ENCODE measurements around the gene CTAGE15. TPM values are rescaled to one million over a fixed set of nuclear protein-coding genes. Genes with fewer than 3 reads are reported as not detected.
"Not testable (repeated sequence)": the region's sequence is repeated elsewhere in the genome, so short reads cannot be mapped to it uniquely, and the experiment has no call there.

The CTAGE15 gene
- total RNA-seq, 1 donor from 2014 or later, result 1.9 TPM

DNA sequence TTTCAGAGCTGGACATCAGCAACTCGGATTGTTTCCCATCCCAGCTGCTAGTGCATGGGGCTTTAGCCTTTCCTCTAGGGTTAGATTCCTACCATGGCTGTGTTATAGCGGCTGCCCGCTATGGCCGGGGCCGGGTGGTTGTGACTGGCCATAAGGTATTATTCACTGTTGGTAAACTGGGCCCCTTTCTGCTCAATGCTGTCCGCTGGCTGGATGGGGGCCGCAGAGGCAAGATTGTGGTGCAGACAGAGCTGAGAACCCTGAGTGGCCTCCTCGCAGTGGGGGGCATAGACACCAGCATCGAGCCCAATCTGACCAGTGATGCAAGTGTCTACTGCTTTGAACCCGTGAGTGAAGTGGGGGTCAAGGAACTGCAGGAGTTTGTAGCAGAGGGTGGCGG, 26.5 kb downstream of the CTAGE15 start:
- H3K4me1 Mint-ChIP-seq (ENCODE audit: low read depth); H3K27ac Mint-ChIP-seq; H3K36me3 Mint-ChIP-seq (ENCODE audit: insufficient read depth); H3K4me3 Mint-ChIP-seq (ENCODE audit: low read depth); H3K9me3 Mint-ChIP-seq (ENCODE audit: low read depth); H3K27me3 Mint-ChIP-seq: not testable (repeated sequence)
- peak; percentile 3 for DNase-seq (ENCODE audit: low spot score, unreplicated experiment)

DNA sequence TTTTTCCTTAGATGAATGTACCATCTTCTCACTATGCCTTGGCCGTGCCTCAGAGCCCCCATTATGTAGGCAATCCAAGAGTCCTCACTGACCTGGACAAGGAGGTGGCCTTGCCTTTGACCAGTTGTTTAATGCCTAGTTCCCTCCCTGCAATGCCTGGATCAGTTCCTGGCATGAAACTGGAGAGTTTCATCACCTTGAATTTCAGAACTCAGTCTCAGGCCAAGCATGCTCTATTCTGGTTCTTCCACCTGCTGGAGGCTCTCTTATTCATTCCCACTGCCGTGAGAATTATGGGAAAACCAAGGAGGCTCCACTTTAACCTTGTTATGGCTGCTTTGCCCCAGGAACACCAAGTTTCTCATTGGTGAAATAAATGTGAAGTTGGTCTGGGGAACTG, 31.9 kb downstream of the CTAGE15 start:
- not testable (repeated sequence) for H3K27me3 Mint-ChIP-seq; H3K9me3 Mint-ChIP-seq (ENCODE audit: low read depth); H3K4me3 Mint-ChIP-seq (ENCODE audit: low read depth); H3K4me1 Mint-ChIP-seq (ENCODE audit: low read depth); DNase-seq (ENCODE audit: low spot score, unreplicated experiment); H3K27ac Mint-ChIP-seq; H3K36me3 Mint-ChIP-seq (ENCODE audit: insufficient read depth)

GRCh38 chr7:143606088-143606487, 34.5 kb downstream of the CTAGE15 start:
- not testable (repeated sequence) for H3K9me3 Mint-ChIP-seq (ENCODE audit: low read depth); H3K27me3 Mint-ChIP-seq; DNase-seq (ENCODE audit: low spot score, unreplicated experiment); H3K36me3 Mint-ChIP-seq (ENCODE audit: insufficient read depth); H3K4me3 Mint-ChIP-seq (ENCODE audit: low read depth); H3K27ac Mint-ChIP-seq; H3K4me1 Mint-ChIP-seq (ENCODE audit: low read depth)

DNA sequence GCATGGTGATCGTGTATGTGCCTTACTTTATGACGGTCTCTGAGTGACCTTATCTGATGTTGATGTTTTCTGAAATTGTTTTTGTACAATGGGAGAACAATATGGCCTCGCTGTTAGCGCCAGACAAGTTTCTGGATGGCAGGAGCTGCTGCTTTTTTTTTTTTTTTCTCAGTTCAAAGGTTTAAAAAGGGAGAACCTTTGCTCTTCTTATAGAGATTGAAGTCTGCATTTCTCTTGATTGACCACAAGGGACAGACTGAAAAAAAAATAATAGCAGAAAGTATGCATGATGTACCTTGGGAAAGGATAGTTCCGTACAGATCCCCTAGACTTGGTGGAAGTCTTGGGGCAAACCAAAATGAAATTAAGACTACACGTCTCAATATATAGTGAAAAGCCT, 43.9 kb downstream of the CTAGE15 start:
- not testable (repeated sequence) for H3K9me3 Mint-ChIP-seq (ENCODE audit: low read depth); DNase-seq (ENCODE audit: low spot score, unreplicated experiment); H3K27me3 Mint-ChIP-seq; H3K27ac Mint-ChIP-seq; H3K4me3 Mint-ChIP-seq (ENCODE audit: low read depth); H3K36me3 Mint-ChIP-seq (ENCODE audit: insufficient read depth); H3K4me1 Mint-ChIP-seq (ENCODE audit: low read depth)
- TF ChIP-seq, protein P1, sequence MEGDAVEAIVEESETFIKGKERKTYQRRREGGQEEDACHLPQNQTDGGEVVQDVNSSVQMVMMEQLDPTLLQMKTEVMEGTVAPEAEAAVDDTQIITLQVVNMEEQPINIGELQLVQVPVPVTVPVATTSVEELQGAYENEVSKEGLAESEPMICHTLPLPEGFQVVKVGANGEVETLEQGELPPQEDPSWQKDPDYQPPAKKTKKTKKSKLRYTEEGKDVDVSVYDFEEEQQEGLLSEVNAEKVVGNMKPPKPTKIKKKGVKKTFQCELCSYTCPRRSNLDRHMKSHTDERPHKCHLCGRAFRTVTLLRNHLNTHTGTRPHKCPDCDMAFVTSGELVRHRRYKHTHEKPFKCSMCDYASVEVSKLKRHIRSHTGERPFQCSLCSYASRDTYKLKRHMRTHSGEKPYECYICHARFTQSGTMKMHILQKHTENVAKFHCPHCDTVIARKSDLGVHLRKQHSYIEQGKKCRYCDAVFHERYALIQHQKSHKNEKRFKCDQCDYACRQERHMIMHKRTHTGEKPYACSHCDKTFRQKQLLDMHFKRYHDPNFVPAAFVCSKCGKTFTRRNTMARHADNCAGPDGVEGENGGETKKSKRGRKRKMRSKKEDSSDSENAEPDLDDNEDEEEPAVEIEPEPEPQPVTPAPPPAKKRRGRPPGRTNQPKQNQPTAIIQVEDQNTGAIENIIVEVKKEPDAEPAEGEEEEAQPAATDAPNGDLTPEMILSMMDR (IDR thresholded peaks at IDR 0.05; ENCODE audit: unreplicated experiment), result peak; percentile 33

- not testable (repeated sequence) for H3K4me1 Mint-ChIP-seq (ENCODE audit: low read depth); H3K27me3 Mint-ChIP-seq; H3K27ac Mint-ChIP-seq; H3K9me3 Mint-ChIP-seq (ENCODE audit: low read depth); H3K4me3 Mint-ChIP-seq (ENCODE audit: low read depth); H3K36me3 Mint-ChIP-seq (ENCODE audit: insufficient read depth); DNase-seq (ENCODE audit: low spot score, unreplicated experiment)
Measured at GRCh38 chr7:143617204-143617603, 45.6 kb downstream of the CTAGE15 start.

DNA sequence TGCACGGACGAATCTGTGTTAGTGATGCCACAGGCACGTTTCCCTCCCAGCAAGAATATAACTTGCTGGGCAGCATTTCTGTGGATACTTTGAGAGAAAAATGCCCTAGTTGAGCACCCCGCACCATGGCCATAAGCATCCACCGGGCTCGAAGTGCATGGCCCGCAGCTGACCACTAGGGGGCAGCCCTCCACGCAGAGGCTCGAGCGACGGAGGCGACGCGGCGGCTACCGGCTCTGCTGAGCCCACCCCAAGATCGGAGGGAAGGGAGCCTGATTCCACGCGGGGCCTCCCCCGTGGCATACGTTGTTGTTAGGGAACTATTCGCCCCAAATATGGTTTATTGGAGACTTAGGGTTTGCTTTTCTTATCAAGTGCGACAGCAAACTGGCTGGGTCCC, 48.5 kb downstream of the CTAGE15 start:
- H3K27me3 Mint-ChIP-seq; H3K27ac Mint-ChIP-seq; H3K4me1 Mint-ChIP-seq (ENCODE audit: low read depth); H3K4me3 Mint-ChIP-seq (ENCODE audit: low read depth); H3K36me3 Mint-ChIP-seq (ENCODE audit: insufficient read depth); DNase-seq (ENCODE audit: low spot score, unreplicated experiment); H3K9me3 Mint-ChIP-seq (ENCODE audit: low read depth): not testable (repeated sequence)

DNA sequence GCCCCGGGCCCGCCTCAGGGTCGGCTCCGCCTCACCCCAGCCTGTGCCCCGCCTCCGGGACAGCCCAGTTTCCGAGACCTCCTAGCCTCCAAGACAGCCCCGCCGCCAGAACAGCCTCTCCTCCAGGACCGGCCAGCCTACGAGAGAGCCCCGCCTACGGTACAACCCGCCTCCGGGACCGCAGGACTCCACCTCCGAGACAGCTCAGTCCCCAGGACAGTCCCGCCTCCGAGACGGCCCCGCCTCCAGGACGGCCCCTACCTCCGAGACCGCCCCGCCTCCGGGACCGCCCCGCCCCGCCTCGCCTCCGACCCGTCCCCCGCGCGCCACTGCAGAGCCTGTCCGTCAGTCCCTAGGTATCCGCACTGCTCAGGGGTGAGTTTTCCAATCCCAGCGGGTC, 49.0 kb downstream of the CTAGE15 start, which contains the start of gene TCAF2:
TSS of gene TCAF2 (plus strand) at position 329 of the 400 bp plus-strand sequence.
- not testable (repeated sequence) for H3K4me1 Mint-ChIP-seq (ENCODE audit: low read depth); H3K36me3 Mint-ChIP-seq (ENCODE audit: insufficient read depth); H3K27me3 Mint-ChIP-seq; H3K27ac Mint-ChIP-seq; H3K4me3 Mint-ChIP-seq (ENCODE audit: low read depth); H3K9me3 Mint-ChIP-seq (ENCODE audit: low read depth); DNase-seq (ENCODE audit: low spot score, unreplicated experiment)

- not testable (repeated sequence) for H3K36me3 Mint-ChIP-seq (ENCODE audit: insufficient read depth)
Measured at GRCh38 chr7:143621175-143621574, 49.6 kb downstream of the CTAGE15 start.

GRCh38 chr7:143622130-143622529, 50.5 kb downstream of the CTAGE15 start:
- H3K27me3 Mint-ChIP-seq; H3K27ac Mint-ChIP-seq; H3K9me3 Mint-ChIP-seq (ENCODE audit: low read depth); H3K4me3 Mint-ChIP-seq (ENCODE audit: low read depth); H3K4me1 Mint-ChIP-seq (ENCODE audit: low read depth); H3K36me3 Mint-ChIP-seq (ENCODE audit: insufficient read depth); DNase-seq (ENCODE audit: low spot score, unreplicated experiment): not testable (repeated sequence)

More at GRCh38 chr7:143621175-143621574, 49.6 kb downstream of the CTAGE15 start:
- H3K27me3 Mint-ChIP-seq; DNase-seq (ENCODE audit: low spot score, unreplicated experiment); H3K4me3 Mint-ChIP-seq (ENCODE audit: low read depth); H3K9me3 Mint-ChIP-seq (ENCODE audit: low read depth); H3K27ac Mint-ChIP-seq; H3K4me1 Mint-ChIP-seq (ENCODE audit: low read depth): not testable (repeated sequence)

Other genes with a start within 250 kb of the CTAGE15 start
- 2.3 and 3.7 TPM in 2 replicates for gene FAM131B, start 209.1 kb upstream of the CTAGE15 start, total RNA-seq
- gene ZYX, start 190.5 kb upstream of the CTAGE15 start, total RNA-seq, result 65.4 and 69.0 TPM in 2 replicates
- gene EPHA1, start 162.9 kb upstream of the CTAGE15 start, total RNA-seq, result 54.4 and 56.3 TPM in 2 replicates
- gene TAS2R60, start 128.3 kb upstream of the CTAGE15 start, total RNA-seq, result not detected in 2 replicates
- gene TAS2R41, start 93.9 kb upstream of the CTAGE15 start, total RNA-seq, result not detected in 2 replicates
- gene TCAF2, start 49.2 kb downstream of the CTAGE15 start, total RNA-seq, result 0.10 and 0.11 TPM in 2 replicates
- not detected in 2 replicates for gene CTAGE6, start 185.9 kb downstream of the CTAGE15 start, total RNA-seq

Data from progenitor cell of endocrine pancreas (in vitro differentiated cells).